Measurements from ENCODE around the gene NR6A1.

NR6A1 gene

DNA sequence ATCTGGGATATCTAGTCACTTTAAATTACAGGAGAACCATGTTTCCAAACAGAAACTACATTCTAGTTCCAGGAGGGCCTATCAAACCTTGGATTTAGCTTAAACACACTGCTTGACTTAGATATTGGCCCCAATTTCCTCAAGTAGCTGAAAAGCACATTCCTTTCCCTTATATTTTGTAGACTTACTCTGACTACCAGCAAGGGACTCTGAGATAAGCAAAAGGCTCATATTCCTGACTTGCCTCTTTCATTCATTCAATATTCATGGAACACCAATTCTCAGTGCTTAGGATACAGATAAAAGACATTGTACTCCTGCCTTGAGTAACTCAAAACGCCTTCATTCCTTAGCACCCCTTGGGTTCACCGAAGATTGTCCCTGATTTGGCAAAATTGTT lies 11.8 kb downstream of the NR6A1 start:
- H3K18ac ChIP-seq (ENCODE audit: low read depth in 1 of 2, low read length in 2 of 2) = no peak overlapping the region
- no peaks in the 10 kb centered on the region for H3K4me1 ChIP-seq (ENCODE audit: control insufficient read depth, insufficient read depth, low read depth, low read length)
- H2AK5ac ChIP-seq (ENCODE audit: low read length, severe bottlenecking) = no peak overlapping the region
- H3K23ac ChIP-seq (ENCODE audit: low read length in 2 of 2) = no peak overlapping the region
- no peak overlapping the region for H2BK12ac ChIP-seq (ENCODE audit: low read length in 2 of 2)
- H3K4me3 ChIP-seq (ENCODE audit: insufficient read depth in 1 of 2, low read depth in 1 of 2, low read length in 2 of 2) = no peak overlapping the region
- no peak overlapping the region for H3K14ac ChIP-seq (ENCODE audit: low read length in 2 of 2)
- H3K27me3 ChIP-seq (ENCODE audit: control insufficient read depth in 1 of 2, insufficient read depth in 1 of 2, low read length in 2 of 2) = peaks cover 0 to 75% of the 10 kb centered on the region in 2 experiments
- DNase-seq = no peak
- H3K4ac ChIP-seq (ENCODE audit: low read depth in 1 of 2, low read length in 2 of 2) = no peak overlapping the region
- H2BK5ac ChIP-seq (ENCODE audit: low read depth, low read length, poor library complexity, severe bottlenecking) = no peak overlapping the region
- H2BK120ac ChIP-seq (ENCODE audit: low read depth, low read length) = no peak overlapping the region
- H3K9ac ChIP-seq (ENCODE audit: low read length) = no peak overlapping the region
- no peak overlapping the region for H4K91ac ChIP-seq (ENCODE audit: low read length)
- H2BK15ac ChIP-seq (ENCODE audit: low read depth, poor library complexity, severe bottlenecking) = no peak overlapping the region
- 97% methylated on average over 2 of the region's 2 CpGs for WGBS
- H2AFZ ChIP-seq (ENCODE audit: low read depth, low read length) = no peak overlapping the region
- no peaks in the 10 kb centered on the region for H3K36me3 ChIP-seq (ENCODE audit: control insufficient read depth in 1 of 2, insufficient read depth in 2 of 2, low read depth in 1 of 2, low read length in 2 of 2)
- H3K4me2 ChIP-seq (ENCODE audit: low read length, poor library complexity, severe bottlenecking) = no peak overlapping the region
- no peak overlapping the region for H4K8ac ChIP-seq (ENCODE audit: low read length)
- peaks cover 9% of the 10 kb centered on the region for H3K79me1 ChIP-seq (replicated peaks; ENCODE audit: low read length, poor library complexity, severe bottlenecking)
- H3K9me3 ChIP-seq (ENCODE audit: control insufficient read depth, low read length) = no peaks in the 10 kb centered on the region
- H3K27ac ChIP-seq (ENCODE audit: low read length, poor library complexity, severe bottlenecking) = no peak overlapping the region

GRCh38 chr9:124758691-124759090 lies 12.4 kb downstream of the NR6A1 start:
- no peak overlapping the region for H3K4me3 ChIP-seq (ENCODE audit: insufficient read depth in 1 of 2, low read depth in 1 of 2, low read length in 2 of 2)
- no peak for DNase-seq
- peaks cover 12% of the 10 kb centered on the region for H3K79me1 ChIP-seq (replicated peaks; ENCODE audit: low read length, poor library complexity, severe bottlenecking)
- no peak overlapping the region for H3K4ac ChIP-seq (ENCODE audit: low read depth in 1 of 2, low read length in 2 of 2)
- no peak overlapping the region for H2BK120ac ChIP-seq (ENCODE audit: low read depth, low read length)
- no peak overlapping the region for H3K27ac ChIP-seq (ENCODE audit: low read length, poor library complexity, severe bottlenecking)
- H3K4me2 ChIP-seq (ENCODE audit: low read length, poor library complexity, severe bottlenecking) = no peak overlapping the region
- no peak overlapping the region for H3K14ac ChIP-seq (ENCODE audit: low read length in 2 of 2)
- H3K23ac ChIP-seq (ENCODE audit: low read length in 2 of 2) = no peak overlapping the region
- no peaks in the 10 kb centered on the region for H3K4me1 ChIP-seq (ENCODE audit: control insufficient read depth, insufficient read depth, low read depth, low read length)
- no peak overlapping the region for H2BK12ac ChIP-seq (ENCODE audit: low read length in 2 of 2)
- peaks cover 0 to 71% of the 10 kb centered on the region in 2 experiments for H3K27me3 ChIP-seq (ENCODE audit: control insufficient read depth in 1 of 2, insufficient read depth in 1 of 2, low read length in 2 of 2)
- no peak overlapping the region for H2AFZ ChIP-seq (ENCODE audit: low read depth, low read length)
- no peaks in the 10 kb centered on the region for H3K36me3 ChIP-seq (ENCODE audit: control insufficient read depth in 1 of 2, insufficient read depth in 2 of 2, low read depth in 1 of 2, low read length in 2 of 2)
- H2BK5ac ChIP-seq (ENCODE audit: low read depth, low read length, poor library complexity, severe bottlenecking) = no peak overlapping the region
- H4K91ac ChIP-seq (ENCODE audit: low read length) = no peak overlapping the region
- no peak overlapping the region for H2BK15ac ChIP-seq (ENCODE audit: low read depth, poor library complexity, severe bottlenecking)
- H3K9ac ChIP-seq (ENCODE audit: low read length) = no peak overlapping the region
- H2AK5ac ChIP-seq (ENCODE audit: low read length, severe bottlenecking) = no peak overlapping the region
- H3K9me3 ChIP-seq (ENCODE audit: control insufficient read depth, low read length) = no peaks in the 10 kb centered on the region
- no peak overlapping the region for H4K8ac ChIP-seq (ENCODE audit: low read length)
- no peak overlapping the region for H3K18ac ChIP-seq (ENCODE audit: low read depth in 1 of 2, low read length in 2 of 2)

DNA sequence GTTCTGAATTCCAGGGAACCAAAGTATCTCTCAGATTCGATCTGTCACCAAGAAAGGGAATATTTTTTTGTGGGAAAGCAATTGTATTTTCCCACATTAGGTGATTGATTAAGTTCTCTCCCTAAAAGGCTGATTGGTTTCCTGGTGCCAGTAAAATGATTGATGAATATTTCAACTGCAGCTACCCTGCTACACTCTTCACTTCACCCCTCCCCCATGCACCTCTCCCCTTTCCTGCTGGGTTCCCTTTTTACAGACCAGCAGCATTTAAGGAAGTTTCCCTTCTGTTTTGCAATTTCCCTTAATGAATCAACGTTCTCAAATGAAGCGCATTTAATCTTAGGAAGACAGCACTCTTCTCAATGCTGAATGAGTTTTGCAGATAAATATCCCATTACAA lies 13.1 kb downstream of the NR6A1 start:
- H4K8ac ChIP-seq (ENCODE audit: low read length) = no peak overlapping the region

DNA sequence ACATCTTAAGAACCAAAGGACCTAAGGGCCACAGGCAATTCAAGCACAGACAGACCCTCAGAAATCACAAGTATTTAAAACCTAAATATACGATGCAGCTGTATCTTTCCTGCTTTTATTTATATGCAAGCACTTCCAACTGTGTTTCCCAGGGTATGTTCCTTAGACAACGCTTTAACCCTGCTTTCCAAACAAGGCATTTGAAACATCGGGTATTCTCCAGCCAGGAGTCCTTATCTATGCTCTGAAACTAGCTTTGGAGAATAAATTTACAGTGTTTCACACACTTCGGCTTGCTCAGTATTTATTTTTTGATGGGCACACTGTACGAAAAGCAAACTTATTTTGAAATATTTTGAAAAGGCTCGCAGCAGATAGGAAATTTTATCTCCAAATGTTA lies 13.5 kb downstream of the NR6A1 start:
- H3K9me3 ChIP-seq (ENCODE audit: control insufficient read depth, low read length) = no peaks in the 10 kb centered on the region
- no peak overlapping the region for H3K23ac ChIP-seq (ENCODE audit: low read length in 2 of 2)
- no peak overlapping the region for H2BK120ac ChIP-seq (ENCODE audit: low read depth, low read length)
- H2AFZ ChIP-seq (ENCODE audit: low read depth, low read length) = no peak overlapping the region
- H3K27ac ChIP-seq (ENCODE audit: low read length, poor library complexity, severe bottlenecking) = no peak overlapping the region
- H4K91ac ChIP-seq (ENCODE audit: low read length) = no peak overlapping the region
- no peak overlapping the region for H3K9ac ChIP-seq (ENCODE audit: low read length)
- 15% methylated on average over 3 of the region's 6 CpGs for WGBS
- no peak overlapping the region for H4K8ac ChIP-seq (ENCODE audit: low read length)
- H3K4me2 ChIP-seq (ENCODE audit: low read length, poor library complexity, severe bottlenecking) = no peak overlapping the region
- no peak overlapping the region for H3K18ac ChIP-seq (ENCODE audit: low read depth in 1 of 2, low read length in 2 of 2)
- H3K4me3 ChIP-seq (ENCODE audit: insufficient read depth in 1 of 2, low read depth in 1 of 2, low read length in 2 of 2) = no peak overlapping the region
- H3K14ac ChIP-seq (ENCODE audit: low read length in 2 of 2) = no peak overlapping the region
- H2BK12ac ChIP-seq (ENCODE audit: low read length in 2 of 2) = no peak overlapping the region
- H3K4ac ChIP-seq (ENCODE audit: low read depth in 1 of 2, low read length in 2 of 2) = no peak overlapping the region
- H2BK5ac ChIP-seq (ENCODE audit: low read depth, low read length, poor library complexity, severe bottlenecking) = no peak overlapping the region
- peaks cover 13% of the 10 kb centered on the region for H3K79me1 ChIP-seq (replicated peaks; ENCODE audit: low read length, poor library complexity, severe bottlenecking)
- no peaks in the 10 kb centered on the region for H3K36me3 ChIP-seq (ENCODE audit: control insufficient read depth in 1 of 2, insufficient read depth in 2 of 2, low read depth in 1 of 2, low read length in 2 of 2)
- no peak overlapping the region for H2AK5ac ChIP-seq (ENCODE audit: low read length, severe bottlenecking)
- no peak for DNase-seq
- no peaks in the 10 kb centered on the region for H3K4me1 ChIP-seq (ENCODE audit: control insufficient read depth, insufficient read depth, low read depth, low read length)
- peaks cover 0 to 60% of the 10 kb centered on the region in 2 experiments for H3K27me3 ChIP-seq (ENCODE audit: control insufficient read depth in 1 of 2, insufficient read depth in 1 of 2, low read length in 2 of 2)
- no peak overlapping the region for H2BK15ac ChIP-seq (ENCODE audit: low read depth, poor library complexity, severe bottlenecking)

More for the DNA sequence above, 13.1 kb downstream of the NR6A1 start:
- Histone ChIP-seq H3K27me3 (ENCODE audit: control insufficient read depth in 1 of 2, insufficient read depth in 1 of 2, low read length in 2 of 2) (peaks cover 0 to 64% of the 10 kb centered on the region in 2 experiments), H3K27ac (ENCODE audit: low read length, poor library complexity, severe bottlenecking) (no peak overlapping the region), H3K9me3 (ENCODE audit: control insufficient read depth, low read length) (no peaks in the 10 kb centered on the region), H3K9ac (ENCODE audit: low read length) (no peak overlapping the region), H3K14ac (ENCODE audit: low read length in 2 of 2) (no peak overlapping the region), H3K4me3 (ENCODE audit: insufficient read depth in 1 of 2, low read depth in 1 of 2, low read length in 2 of 2) (no peak overlapping the region), H3K4me1 (ENCODE audit: control insufficient read depth, insufficient read depth, low read depth, low read length) (no peaks in the 10 kb centered on the region), H2BK12ac (ENCODE audit: low read length in 2 of 2) (no peak overlapping the region), H2BK15ac (ENCODE audit: low read depth, poor library complexity, severe bottlenecking) (no peak overlapping the region), H2AFZ (ENCODE audit: low read depth, low read length) (no peak overlapping the region), H2BK120ac (ENCODE audit: low read depth, low read length) (no peak overlapping the region), H3K79me1 (replicated peaks; ENCODE audit: low read length, poor library complexity, severe bottlenecking) (peaks cover 15% of the 10 kb centered on the region), H3K23ac (ENCODE audit: low read length in 2 of 2) (no peak overlapping the region), H3K4me2 (ENCODE audit: low read length, poor library complexity, severe bottlenecking) (no peak overlapping the region), H3K36me3 (ENCODE audit: control insufficient read depth in 1 of 2, insufficient read depth in 2 of 2, low read depth in 1 of 2, low read length in 2 of 2) (no peaks in the 10 kb centered on the region), H4K91ac (ENCODE audit: low read length) (no peak overlapping the region), H2AK5ac (ENCODE audit: low read length, severe bottlenecking) (no peak overlapping the region), H3K4ac (ENCODE audit: low read depth in 1 of 2, low read length in 2 of 2) (no peak overlapping the region), H3K18ac (ENCODE audit: low read depth in 1 of 2, low read length in 2 of 2) (no peak overlapping the region), H2BK5ac (ENCODE audit: low read depth, low read length, poor library complexity, severe bottlenecking) (no peak overlapping the region)
- no peak for DNase-seq
- 11% methylated on average over 3 of the region's 3 CpGs for WGBS
